HG03097 (cell line): ENCODE data around the gene ZNF600.
"Not testable (repeated sequence)": the region's sequence is repeated elsewhere in the genome, so short reads cannot be mapped to it uniquely, and the experiment has no call there.

Experiments used
- ATAC-seq: cut with Tn5 transposase; IDR thresholded peaks from one replicate; pipeline ENCODE4 v1.9.1; 2021; ENCODE audit not compliant: unreplicated experiment, low FRiP score

Gene ZNF600

DNA sequence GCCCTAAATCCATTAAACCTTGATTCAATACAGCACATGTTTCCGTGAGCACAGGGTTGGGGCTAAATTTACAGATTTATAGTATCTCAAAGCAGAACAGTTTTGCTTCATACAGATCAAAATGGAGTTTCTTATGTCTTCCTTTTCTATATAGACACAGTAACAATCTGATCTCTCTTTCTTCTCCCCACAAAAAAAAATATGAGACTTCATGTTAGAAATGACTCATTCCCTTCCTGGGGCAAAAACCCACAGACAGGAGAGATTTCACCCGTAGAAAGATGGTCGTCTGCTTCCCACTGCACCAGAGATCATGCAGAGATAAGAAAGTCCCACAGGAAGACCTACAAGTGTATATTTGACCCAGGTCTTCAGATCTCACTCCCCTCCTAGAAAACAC, 44.1 kb downstream of the ZNF600 start:
- no peak for ATAC-seq

DNA sequence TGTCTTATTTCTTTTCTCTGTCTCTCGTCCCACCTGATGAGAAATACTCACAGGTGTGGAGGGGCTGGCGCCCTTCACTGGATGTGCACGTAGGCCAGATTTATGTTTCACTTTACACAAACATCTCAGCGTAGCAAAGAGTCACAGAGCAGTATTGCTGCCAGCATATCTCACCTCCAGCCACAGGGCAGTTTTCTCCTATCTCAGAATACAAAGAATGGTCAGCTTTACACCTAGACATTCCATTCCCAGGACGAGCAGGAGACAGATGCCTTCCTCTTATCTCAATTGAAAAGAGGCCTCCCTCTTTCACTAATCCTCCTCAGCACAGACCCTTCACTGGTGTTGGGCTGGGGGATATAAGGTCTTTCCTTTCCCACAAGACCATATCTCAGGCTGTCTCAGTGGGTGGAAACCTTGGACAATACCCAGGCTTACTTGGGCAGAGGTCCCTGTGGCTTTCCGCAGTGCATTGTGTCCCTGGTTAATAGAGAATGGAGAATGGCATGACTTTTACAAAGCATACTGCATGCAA, 44.6 kb downstream of the ZNF600 start:
- no peak for ATAC-seq

DNA sequence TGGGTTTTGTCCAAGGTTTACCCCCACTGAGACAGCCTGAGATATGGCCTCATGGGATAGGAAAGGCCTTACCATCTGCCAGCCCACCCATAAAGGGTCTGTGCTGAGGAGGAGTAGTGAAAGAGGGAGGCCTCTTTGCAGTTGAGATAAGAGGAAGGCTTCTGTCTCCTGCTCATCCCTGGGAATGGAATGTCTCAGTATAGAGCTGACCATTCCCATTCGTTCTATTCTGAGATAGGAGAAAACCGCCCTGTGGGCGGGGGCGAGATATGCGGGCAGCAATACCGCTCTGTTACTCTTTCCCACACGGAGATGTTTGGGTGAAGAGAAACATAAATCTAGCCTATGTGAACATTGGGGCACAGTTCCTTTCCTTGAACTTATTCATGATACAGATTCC, 45.2 kb downstream of the ZNF600 start:
- ATAC-seq: not testable (repeated sequence)

DNA sequence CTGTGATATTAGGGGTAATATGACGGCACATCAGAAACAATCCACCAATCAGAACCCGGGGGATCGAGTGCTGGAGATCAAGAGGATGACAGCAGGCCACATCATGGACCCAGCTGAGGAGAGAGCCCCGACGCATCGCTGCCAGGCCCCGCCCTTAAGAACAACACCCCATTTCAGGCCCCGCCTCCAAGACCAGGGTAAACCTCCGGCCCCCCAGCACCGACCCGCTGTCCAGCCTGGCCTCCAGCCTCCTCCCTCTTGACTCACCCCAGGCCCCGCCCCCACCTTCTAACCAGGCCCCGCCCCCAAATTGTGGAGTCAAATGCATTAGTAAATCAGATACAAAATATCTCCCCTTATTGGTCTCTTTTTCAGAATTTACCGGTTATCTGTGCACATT, 47.0 kb downstream of the ZNF600 start:
- ATAC-seq: no peak

DNA sequence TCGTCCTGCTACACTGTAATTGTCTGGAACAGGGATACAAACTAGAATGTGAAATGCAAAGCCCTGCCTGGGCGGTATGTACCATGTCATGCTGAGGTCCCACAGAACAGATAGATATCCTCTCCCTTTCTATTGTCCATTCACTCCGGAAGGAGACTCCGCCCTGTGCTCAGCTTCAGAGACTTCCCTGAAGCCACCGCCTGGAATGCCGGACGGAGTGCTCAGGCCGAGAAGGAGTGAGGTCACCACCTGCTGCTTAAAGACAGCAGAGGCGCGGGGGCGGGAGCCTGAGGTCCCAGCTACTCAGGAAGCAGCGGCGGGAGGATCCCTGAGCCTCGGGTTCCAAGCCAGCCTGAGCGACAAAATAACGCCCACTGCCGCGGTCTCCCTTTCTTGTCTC, 50.9 kb downstream of the ZNF600 start:
- no peak for ATAC-seq

DNA sequence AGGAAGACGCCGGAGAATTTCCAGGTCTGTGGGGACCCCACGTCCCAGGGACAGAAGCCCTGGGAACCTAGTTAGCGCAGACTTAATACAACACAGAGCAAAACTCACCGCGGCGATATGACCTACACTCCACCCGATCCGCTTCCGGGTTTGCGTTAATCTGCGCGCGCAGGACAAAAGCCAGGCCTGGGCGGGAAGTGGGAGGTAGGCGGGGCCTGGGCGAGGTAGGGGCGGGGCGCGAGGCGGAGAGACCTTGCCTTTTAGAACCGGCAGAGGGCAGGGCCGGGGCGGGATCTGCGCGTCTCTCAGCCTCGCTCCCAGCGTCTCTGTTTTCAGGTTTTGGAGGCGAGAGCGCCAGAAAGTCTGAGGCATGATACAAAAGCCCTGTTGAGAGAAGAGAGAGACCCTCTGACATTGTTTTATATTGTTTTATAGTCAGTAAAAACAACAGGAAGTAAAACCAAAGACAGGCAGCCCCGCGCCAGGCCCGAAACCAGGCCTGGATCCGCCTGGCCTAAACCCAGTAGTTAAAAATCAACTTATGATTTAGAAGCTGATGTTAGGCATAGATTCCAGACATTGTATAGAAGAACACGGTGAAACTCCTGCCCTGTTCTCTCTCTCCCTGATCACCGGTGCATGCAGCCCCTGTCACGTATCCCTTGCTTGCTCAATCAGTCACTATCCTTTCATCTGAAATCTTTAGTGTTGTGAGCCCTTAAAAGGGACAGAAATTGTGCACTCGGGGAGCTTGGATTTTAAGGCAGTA, 51.5 kb downstream of the ZNF600 start, which contains the start of gene ZNF611:
Gene ZNF611, minus strand, starts transcription at position 152 of the 769 bp plus-strand sequence. CDS start 19,150 bp downstream, outside the sequence.
- peak; percentile 90 for ATAC-seq

DNA sequence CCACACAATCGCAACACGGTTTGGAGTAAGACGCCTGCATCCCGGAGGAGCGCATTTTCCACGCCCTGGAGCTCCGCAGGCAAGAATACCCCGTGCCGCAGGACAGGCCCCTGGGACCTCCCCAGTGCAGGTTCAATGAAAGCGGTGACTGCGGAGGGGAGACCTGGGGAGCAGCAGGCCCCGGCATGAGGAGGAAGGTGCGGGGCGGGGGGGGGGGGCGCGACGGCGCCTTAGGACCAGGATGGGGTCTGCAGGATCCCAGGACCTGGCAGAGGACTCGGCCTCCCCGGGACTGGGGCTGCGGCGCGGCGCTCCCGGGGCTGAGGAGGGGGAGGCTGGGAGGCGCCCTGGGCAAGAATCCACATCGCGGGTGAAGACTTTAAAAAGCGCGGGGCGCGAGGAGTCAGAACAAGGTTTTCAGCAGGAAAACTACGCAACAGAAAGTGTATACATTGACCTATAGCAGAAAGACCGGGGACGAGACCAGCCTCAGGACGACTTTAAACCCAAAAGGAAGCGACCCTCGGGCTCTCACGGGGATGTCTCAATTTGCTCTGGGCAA, 52.2 kb downstream of the ZNF600 start:
- ATAC-seq: peak; percentile 19

DNA sequence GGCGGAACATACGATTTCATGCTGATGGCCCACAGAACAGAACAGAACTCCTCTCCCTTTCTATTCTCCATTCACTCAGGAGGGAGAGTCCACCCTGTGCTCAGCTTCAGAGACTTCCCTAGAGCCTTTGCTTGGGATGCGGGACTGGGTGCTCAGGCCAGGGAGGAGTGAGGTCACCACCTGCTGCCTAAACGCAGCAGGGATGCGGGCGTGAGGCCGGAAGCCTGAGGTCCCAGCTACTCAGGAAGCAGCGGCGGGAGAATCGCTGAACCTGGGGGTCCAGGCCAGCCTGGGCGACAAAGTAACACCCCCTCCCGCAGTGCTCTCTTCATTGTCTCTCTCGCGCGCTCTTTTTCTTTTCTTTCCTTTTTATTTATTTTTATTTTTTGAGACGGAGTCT, 60.5 kb downstream of the ZNF600 start:
- not testable (repeated sequence) for ATAC-seq

DNA sequence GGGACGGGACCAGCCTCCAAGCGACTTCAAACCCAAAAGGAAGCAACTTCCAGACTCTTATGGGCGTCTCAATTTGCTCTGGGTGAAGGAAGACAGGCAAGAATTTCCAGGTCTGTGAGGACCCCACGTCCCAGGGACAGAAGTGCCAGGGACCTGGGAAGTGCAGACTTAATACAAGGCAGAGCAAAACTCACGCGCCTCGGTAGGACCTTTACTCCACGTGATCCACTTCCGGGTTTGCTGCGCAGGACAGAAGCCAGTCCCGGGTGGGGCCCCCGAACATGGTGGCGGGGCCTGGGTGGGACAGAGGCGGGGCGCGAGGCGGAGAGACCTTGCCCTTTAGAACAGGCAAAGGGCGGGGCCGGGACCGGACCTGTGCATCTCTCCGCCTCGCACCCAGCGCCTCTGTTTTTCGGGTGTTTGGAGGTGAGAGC, 61.0 kb downstream of the ZNF600 start:
- ATAC-seq: no peak

DNA sequence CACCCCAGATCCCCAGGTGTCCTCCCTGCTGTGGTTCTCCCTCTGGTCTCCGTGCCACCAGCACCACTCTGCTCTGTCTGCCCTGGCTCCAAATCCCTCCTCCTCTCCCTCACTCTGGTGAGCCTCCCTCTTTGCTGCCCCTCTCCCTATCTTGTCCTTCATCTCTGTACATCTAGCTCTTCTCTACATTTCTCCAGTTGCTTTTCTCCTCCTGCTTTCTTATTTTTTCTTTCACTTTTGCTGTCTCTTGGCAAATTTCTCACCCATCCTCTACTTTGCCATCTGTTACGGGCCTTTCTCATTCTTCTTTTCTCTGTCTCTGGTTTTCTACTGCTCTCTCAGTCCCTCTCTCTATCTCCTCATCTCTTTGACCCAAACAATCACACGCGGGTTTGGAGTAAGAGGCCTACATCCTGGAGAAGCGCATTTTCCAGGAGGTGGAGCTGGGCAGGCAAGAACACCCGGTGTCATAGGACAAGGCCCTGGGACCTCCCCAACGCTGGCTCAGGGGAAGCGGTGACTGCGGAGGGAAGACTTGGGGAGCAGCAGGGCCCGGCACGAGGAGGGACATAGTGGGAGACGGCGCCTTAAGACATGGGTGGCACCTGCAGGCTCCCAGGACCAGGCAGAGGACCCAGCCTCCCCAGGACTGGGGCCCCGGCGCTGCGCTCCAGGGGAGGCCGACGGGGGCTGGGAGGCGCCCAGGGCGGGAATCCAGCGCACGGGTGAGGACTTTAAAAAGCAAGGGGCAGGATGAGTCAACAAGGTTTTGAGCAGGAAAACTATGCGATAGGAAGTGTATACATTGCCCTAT, 61.7 kb downstream of the ZNF600 start:
- ATAC-seq: no peak

DNA sequence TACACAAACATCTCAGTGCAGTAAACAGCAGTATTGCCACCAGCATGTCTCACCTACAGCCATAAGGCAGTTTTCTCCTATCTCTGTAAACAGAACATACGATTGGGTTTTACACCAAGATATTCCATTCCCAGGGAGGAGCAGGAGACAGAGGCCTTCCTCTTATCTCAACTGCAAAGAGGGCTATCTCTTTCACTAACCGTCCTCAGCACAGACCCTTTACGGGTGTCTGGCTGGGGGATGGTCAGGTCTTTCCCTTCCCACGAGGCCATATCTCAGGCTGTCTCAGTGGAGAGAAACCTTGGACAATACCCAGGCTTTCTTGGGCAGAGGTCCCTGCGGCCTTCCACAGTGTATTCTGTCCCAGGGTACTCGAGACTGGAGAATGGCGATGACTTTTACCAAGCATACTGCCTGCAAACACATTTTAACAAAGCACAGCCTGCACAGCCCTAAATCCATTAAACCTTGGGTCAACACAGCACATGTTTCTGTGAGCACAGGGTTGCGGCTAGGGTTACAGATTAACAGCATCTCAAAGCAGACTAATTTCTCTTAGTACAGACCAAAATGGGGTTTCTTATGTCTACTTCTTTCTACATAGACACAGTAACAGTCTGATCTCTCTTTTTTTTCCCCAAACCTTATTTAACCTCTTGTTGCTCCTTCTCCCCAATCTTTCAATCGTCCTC, 62.5 kb downstream of the ZNF600 start:
- ATAC-seq: not testable (repeated sequence)

DNA sequence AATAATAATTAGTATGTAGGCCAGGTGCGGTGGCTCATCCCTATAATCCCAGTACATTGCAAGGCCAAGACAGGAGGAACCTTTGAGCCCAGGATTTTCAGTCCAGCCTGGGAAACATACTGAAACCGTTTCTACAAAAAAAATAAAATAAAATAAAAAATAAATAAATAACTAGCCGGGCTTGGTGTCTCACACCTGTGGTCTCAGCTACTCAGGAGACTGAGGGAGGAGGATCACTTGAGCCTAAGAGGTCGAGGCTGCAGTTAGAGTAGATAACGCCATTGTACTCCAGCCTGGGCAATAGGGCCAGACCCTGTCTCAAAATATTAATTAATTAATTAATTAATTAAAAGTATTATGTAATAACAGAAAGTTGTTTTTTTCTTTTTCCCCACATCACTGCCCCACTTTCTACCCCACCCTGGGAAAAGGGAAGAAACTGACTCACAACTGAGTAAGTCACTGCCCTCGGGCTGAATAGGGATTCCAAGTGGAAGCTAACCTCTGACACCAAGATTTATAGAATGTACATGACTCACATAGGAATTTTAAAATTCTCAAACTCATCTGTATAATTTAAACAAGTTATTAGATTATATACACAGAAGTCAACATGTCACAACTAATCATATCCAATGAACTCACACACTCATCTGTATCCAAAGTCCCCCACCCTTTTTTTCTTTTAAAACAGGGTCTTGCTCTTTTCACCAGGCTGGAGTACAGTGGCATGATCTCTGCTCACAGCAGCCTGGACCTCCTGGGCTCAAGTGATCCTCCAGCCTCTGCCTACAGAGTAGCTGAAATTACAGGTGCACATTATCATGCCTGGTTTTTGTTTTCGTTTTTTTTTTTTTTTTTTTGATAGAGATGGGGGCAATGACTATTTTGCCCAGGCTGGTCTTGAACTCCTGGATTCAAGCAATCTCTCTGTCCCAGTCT, 64.3 kb downstream of the ZNF600 start:
- ATAC-seq: no peak

DNA sequence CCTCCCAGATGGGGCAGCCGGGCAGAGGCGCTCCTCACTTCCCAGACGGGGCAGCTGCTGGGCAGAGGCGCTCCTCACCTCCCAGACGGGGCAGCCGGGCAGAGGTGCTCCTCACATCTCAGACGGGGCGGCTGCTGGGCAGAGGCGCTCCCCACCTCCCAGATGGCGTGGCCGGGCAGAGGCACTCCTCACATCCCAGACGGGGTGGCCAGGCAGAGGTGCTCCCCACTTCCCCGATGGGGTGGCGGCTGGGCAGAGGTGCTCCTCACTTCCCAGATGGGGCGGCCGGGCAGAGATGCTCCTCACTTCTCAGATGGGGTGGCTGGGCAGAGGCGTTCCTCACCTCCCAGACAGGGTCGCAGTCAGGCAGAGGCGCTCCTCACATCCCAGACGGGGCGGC, 66.0 kb downstream of the ZNF600 start:
- ATAC-seq: not testable (repeated sequence)

DNA sequence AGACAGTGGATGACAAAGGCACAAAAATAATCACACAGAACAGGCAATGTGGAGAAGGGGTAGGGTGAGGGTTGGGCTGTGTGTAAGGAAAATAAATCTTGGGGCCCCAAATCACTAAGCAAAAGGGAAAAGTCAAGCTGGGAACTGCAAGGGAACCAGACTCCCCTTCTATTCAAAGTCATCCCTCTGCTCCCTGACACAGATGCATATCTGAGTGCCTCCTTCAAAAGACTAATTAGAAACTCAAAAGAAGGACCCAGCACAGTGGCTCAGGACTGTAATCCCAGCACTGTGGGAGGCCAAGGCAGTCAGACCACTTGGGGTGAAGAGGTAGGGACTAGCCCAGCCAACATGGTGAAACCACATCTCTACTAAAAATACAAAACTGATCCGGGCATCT, 70.1 kb downstream of the ZNF600 start:
- ATAC-seq: no peak

DNA sequence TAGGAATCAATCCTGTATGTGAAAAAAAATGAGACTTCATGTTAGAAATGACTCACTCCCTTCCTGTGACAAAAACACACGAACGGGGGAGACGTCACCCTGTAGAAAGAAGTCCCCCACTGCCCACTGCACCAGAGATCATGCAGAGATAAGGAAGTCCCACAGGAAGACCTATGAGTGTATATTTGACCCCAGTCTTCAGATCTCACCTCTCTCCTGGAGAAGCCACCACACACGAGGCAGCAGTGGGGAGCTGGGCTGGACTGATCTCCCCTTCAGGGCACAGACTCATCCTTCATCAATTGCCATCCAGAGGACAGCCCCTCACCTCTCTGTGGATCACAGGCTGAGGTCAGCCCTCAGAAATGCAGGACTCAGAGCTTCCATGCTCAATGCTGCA, 70.7 kb downstream of the ZNF600 start:
- ATAC-seq: not testable (repeated sequence)

DNA sequence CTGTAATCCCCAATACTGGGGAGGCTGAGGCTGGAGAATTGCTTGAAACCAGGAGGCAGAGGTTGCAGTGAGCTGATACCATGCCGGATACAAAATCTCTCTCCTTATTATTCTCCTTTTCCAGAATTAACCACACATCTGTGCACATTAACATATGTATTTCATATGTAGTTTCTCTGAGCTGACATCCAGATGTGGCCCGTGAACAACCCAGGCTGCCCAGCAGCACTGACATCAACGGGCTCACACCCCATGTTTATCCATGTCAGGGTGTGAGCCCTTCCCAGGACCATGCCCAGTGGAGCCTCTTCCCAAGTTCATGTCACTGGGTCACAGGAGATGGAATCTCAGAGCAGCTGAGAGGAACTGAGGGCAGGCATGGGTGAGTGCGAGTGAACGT, 71.3 kb downstream of the ZNF600 start:
- ATAC-seq: not testable (repeated sequence)
